COLO668 (cell line): ENCODE results near the gene GLOD4.
"Not testable (repeated sequence)": the region's sequence is repeated elsewhere in the genome, so short reads cannot be mapped to it uniquely, and the experiment has no call there.

Experiments used
- DNase-seq: peaks from one replicate; lab custom pipeline; 2025; ENCODE audit not compliant: unreplicated experiment; lab: John Stamatoyannopoulos, UW

Gene GLOD4

GRCh38 chr17:778096-778495, 4.0 kb downstream of the GLOD4 start:
- no peak for DNase-seq

GRCh38 chr17:774313-774584, 7.8 kb downstream of the GLOD4 start:
- DNase-seq = no peak

- DNase-seq = no peak
These were observed 8.4 kb downstream of the GLOD4 start for GRCh38 chr17:773467-774312.

DNA sequence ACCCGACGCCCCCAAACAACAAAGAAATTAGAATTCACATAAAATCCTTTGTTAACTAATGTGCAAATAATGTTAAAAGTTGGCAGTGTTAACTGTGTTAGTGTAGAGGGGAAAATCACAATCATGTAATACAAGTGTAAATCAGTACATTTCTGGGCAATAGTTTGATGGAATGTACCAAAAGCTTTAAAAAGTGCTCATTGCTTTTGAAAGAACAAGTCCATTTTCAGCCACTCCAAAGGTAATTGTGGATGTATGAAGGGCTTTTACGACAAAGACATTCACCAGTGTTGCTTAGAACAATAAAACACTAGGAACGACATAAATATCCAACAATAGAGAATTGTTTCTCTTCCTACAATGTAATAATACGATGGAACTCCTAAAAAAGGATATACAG, 9.1 kb downstream of the GLOD4 start:
- no peak for DNase-seq

GRCh38 chr17:767076-767475, 15.0 kb downstream of the GLOD4 start:
- no peak for DNase-seq

DNA sequence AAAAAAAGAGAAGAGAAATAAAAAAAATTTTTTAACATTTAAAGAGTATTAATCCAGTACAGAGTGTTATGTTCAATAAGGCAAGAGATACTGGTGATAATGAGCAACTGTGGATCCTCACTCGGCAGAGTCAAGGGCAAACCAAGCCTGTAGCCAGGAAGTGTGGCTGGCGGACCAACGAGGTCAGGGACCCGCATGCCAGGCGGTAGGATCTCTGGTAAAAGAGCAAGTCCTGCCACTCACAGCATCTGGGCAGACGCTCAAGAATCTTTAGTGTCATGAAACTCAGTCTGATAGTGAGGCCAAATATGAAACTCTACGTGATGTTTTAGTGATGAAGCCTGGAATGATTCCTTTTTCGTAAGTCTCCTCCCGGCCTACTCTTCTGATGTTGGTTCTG, 21.7 kb downstream of the GLOD4 start:
- DNase-seq = no peak

DNA sequence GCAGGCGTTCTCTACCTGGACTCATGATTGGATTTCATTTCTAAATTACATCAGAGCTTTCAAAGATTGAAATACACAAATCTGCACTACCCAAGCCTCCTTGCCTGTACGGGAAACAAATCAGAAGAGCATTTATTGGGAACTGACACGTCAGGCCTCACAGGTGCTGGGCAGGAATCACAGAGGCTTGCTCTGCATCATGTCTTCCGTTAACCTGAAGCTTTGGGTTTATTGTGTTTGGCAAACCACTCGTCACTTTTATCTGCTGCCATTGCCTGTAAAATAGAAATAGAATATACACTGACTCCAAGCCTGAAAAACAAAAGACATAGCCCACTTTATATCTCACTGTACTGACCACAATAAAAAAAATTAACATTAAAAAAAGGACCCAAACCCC, 22.1 kb downstream of the GLOD4 start:
- DNase-seq = no peak

- not testable (repeated sequence) for DNase-seq
These were observed 26.0 kb downstream of the GLOD4 start for GRCh38 chr17:756010-756567.

- not testable (repeated sequence) for DNase-seq
These were observed 26.6 kb downstream of the GLOD4 start for GRCh38 chr17:755319-755961.

GRCh38 chr17:753418-753817, 28.7 kb downstream of the GLOD4 start:
- no peak for DNase-seq

- no peak for DNase-seq
These were observed 29.4 kb downstream of the GLOD4 start for GRCh38 chr17:752620-753219.

DNA sequence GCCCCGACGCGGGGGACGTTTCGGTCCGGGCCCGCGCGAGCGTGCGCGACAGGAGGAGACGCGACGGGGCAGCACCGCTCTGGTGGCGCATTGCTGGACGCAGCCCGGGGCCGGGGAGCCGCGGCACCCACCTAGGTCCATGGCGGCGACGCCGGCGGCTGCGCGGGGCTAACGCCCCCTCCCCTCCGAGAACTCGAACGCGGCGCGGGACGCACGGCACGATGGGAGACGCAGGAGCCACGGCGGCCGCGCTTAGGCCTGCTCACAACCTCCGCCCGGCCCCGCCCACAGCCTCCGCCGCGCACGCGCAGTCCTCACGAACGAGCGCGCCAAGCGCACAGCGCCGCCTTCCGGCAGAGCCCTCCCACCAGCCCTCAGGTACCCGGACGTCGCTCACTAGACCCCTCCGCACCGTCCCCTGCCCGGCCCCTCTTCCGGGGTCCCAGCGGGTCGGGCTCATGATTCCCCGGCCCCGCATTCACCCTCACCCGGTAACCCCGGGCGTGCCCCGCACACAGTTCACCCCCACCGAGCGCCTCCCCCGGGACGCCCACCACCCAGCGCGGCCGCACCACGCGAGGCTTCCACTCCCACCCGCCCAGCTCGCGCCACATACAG, 30.0 kb downstream of the GLOD4 start, which contains the start of gene GEMIN4:
Gene GEMIN4 (minus strand): TSS at position 263 of the 618 bp plus-strand sequence. CDS start 122 bp downstream, at position 141.
- DNase-seq = peak; percentile 91

DNA sequence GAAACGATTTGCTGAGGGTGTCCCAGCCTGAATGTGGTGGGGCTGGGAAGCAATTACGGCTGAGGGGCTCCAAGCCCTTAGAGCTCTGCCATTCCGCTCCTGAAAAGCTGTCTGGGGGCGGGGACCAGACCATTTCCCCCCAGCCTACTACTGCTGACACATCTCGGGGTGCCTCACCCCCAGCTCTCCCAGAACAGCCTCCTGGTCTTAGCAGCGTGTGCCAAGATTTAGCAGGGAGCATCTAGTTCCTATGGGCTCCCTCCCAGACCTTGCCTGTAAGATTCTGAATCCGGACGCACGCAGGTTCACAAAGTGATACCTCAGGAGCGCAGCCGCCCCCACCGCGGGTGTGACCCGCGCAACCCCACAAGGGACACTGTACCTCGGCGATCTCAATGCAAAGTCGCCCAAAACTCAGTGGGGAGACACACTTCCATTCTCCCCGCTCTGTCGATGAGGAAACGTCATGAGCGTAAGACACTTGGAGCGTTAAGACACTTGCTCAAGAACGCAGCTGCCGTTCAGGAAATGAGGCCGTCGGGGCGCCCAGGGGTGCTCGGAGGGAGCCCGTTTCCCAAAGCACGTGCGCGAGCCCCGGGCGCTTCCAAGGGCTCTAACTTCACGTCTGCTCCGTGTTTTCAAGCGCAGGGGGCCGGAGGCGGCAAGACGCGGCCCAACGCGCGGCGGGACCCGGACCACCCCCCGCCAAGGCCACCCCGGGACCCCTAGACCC, 30.6 kb downstream of the GLOD4 start:
- DNase-seq = peak; percentile 35

DNA sequence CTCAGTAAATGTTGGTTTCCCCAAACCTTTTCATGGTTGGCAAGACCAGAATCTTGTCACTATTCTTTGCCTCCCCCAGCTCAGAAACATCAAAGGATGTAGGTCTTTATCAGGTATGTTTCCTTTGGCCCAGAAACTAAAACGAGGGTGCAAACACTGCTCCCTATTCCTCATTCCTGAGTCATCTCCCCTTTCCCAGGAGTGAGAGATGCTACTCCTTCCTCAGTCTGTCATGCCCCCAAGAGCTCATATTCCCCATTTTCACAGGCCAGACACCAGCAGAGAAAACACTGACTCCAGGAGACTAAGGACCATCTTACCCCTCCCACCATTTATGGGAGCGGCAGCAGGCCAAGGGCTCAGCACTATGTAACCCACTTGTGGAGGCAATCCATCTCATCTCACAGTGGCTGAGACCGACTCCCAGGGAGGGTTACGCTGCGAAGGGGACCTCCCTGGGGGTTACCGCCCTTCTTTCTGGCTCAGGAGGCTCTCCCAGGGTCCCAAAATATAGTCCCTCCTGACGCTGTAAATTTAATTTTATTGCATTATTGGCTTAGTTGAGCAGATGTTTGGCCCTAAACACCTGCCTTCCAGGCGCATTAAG, 31.5 kb downstream of the GLOD4 start:
- no peak for DNase-seq

DNA sequence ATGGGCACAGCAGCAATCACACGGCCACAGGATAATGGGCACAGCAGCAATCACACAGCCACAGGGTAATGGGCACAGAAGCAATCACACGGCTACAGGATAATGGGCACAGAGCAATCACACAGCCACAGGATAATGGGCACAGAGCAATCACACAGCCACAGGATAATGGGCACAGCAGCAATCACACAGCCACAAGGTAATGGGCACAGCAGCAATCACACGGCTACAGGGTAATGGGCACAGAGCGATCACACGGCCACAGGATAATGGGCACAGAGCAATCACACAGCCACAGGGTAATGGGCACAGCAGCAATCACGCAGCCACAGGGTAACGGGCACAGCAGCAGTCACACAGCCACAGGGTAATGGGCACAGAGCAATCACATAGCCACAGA, 32.7 kb downstream of the GLOD4 start:
- DNase-seq = not testable (repeated sequence)

GRCh38 chr17:748604-749003, 33.5 kb downstream of the GLOD4 start:
- not testable (repeated sequence) for DNase-seq

- DNase-seq = no peak
These were observed 35.1 kb downstream of the GLOD4 start for GRCh38 chr17:746783-747629.

GRCh38 chr17:746181-746580, 35.9 kb downstream of the GLOD4 start:
- DNase-seq = no peak

DNA sequence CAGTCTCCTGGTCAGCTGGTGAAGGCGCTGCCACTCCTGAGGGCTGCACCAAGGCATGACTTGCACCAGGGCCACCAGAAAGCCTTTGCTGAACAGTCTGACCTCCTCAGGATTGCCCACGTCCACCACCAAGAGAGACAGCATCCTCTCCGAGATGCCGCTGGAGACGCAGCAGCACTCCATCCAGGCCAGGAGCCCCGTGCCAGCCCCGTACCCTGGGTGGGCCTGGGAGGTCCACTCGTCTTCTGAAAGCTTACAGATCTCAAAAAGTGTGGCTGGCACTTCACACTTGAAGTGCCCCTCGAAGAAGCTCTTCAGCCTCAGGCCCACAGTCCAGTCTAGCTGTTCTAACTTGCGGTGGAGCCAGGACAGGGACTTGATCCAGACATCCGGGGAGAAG, 36.7 kb downstream of the GLOD4 start:
- DNase-seq = no peak
